T-helper 1 cell (primary cell): ENCODE data around the gene FBXW4.
A peak's percentile ranks its signal among the peaks of the same experiment; 100 is the strongest.

ENCODE experiments used
- DNase-seq, 5 donors: peaks; one replicate each; pipeline ENCODE4 v3.0.0-alpha.2; 2012 to 2020
- total RNA-seq, 4 donors: gene quantifications; one replicate each; lab custom pipeline; 2026; lab: John Stamatoyannopoulos, UW

FBXW4 gene
- 56.0 to 58.8 (median 57.8) reads per million in 4 donors for total RNA-seq

GRCh38 chr10:101694674-101695403, at the start of gene FBXW4:
Gene FBXW4 (minus strand): TSS chr10:101695170. CDS start chr10:101695105, 65 bp downstream.
- peak; percentile 46 to 72 (median 60) for DNase-seq

DNA sequence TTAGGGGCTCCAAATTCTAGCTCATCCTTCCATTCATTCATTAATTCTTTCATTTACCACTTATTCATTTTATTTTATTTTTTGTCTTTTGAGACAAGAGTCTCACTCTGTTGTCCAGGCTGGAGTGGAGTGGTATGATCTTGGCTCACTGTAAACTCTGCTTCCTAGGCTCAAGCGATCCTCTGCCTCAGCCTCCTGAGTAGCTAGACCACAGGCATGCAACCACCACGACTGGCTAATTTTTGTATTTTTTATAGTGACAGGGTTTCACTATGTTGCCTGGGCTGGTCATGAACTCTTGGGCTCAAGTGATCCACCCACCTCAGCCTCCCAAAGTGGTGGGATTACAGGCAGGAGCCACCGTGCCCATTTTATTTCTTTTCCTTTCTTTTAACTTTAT, 49.3 kb upstream of the FBXW4 start:
- DNase-seq = no peak

- DNase-seq = no peak
Observed at GRCh38 chr10:101741938-101742337, 47.0 kb upstream of the FBXW4 start.

DNA sequence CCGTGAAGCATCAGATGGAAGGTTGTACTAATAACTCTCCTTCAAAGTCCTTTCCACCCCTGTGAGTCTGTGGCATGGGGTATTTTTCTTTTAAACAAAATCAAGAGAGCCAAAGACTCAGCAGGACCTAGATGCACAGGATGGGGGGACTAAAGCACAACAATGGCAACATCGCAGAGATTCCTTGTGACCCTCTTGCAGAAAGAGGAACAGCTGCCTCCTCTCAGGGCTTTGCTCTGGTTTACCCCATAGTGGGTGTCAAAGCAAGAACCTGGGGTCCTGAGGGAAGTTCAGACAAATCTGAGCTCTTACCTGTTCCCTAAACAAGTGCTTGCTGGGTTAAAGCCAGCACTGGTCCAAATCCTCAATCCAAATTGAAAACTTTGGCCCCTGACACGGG, 41.7 kb upstream of the FBXW4 start:
- DNase-seq = no peak

DNA sequence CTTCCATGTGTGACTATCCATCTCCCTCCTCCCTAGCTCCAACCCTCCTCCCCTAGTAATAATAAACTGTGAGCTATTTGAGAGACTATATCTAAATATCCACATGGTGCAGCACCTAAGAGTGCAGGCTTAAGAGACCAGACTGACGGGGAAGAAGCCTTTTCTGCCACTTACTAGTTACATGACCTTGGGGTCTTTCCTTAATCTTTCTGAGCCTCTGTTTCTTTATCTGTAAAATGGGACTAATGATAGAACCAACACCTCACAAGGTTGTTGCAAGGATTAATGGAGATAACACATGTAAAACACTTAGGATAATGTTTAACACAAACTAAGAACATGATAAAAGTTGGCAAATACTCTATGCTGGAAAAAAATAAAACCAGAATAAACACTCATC, 37.1 kb upstream of the FBXW4 start:
- no peak for DNase-seq

GRCh38 chr10:101726115-101726387, 31.1 kb upstream of the FBXW4 start:
- DNase-seq = no peak

- no peak for DNase-seq
Observed at GRCh38 chr10:101725296-101726114, 30.5 kb upstream of the FBXW4 start.

DNA sequence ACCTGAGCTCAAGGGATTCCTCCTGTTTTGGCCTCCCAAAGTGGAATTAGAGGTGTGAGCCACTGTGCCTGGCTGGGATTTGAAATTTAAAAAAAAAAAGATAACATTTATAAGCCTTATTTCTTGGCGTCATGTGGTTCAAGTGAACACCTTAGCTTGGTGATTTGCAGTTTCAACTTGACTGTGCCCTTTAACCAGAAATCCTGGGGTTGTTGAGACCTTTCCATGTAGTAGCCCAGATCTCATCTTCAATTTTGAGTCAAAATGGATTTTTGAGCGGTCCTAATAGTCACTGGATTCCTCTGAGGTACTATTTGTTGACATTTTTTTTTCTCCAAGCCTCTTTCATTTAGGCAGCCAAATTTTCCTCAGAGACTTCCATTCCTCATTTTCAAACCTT, 29.5 kb upstream of the FBXW4 start:
- peak in 1 of 5 donors; percentile 16 for DNase-seq

DNA sequence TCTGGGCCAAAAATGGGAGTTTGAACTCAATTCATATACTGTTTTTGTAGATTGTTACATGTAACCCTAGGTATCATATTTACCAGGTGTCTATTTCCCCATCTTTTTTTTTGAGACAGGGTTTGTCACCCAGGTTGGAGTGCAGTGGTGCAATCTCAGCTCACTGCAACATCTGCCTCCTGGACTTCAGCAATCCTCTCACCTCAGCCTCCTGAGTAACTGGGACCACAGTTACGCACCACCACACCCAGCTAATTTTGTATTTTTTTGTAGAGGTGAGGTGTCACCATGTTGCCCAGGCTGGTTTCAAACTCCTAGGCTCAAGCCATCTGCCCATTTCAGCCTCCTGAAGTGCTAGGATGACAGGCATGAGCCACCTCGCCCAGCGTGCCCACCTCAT, 28.2 kb upstream of the FBXW4 start:
- DNase-seq = no peak

DNA sequence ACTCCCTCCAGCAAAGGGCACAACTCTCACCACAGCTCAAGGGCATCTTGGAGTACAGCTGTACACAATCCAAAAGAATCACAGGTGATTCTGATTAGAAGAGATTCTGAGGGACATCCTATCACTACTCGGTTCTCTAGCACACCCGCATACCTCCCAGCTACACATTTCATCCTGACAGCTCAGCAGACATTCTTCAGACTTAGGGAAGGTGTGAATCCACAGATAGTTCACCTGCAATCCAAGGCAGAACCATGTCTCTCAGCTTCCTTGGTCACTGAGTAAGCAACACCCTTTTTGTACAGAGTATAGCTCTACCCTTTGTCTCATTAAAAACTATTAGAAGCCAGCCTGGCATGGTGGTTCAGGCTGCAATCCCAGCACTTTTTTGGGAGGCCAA, 26.8 kb upstream of the FBXW4 start:
- no peak for DNase-seq

- no peak for DNase-seq
Observed at GRCh38 chr10:101720606-101721230, 25.7 kb upstream of the FBXW4 start.

DNA sequence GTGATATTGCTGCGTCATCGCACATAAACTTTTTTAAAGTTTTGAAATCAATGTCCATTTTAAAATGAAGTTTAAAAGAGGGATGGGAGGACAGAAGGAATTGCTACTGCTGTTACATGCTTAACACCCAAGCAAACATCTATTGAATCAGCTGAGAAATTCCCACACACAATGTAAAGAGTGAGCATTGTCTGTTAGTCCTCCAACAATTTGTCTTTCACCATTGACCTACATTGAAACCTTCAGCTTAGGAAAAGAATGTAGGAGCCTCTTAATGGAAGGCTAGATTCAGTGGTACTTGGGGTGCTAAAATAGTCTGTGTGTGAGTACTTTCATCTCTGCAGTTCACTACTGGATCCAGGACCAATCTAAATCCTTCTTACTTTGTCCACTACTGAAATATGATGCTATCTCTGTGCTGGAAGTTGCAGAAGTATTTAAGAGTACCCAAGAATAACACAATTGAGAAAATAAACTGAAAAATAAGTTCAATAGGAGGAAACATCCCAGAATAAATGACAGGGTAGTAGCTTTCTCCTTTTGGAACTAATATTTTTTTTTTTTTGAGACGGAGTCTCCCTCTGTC, 23.8 kb upstream of the FBXW4 start:
- DNase-seq = no peak

GRCh38 chr10:101716891-101717659, 22.1 kb upstream of the FBXW4 start:
- peak in 1 of 5 donors; percentile 77 for DNase-seq

DNA sequence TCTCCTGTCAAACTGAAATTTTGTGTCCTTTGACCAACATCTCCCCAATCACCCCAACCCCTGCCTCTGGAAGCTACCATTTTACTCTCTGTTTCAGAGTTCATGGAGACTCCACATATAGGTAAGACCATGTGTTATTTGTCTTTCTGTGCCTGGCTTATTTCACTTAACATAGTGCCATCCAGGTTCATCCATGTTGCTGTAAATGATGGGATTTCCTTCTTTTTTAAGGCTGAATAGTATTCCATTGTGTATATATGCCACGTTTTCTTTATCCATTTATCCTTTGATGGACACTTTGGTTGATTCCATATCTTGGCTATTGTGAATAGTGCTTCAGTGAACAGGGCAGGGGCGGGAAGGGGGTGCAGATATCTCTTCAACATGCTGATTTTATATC, 18.0 kb upstream of the FBXW4 start:
- DNase-seq = no peak

DNA sequence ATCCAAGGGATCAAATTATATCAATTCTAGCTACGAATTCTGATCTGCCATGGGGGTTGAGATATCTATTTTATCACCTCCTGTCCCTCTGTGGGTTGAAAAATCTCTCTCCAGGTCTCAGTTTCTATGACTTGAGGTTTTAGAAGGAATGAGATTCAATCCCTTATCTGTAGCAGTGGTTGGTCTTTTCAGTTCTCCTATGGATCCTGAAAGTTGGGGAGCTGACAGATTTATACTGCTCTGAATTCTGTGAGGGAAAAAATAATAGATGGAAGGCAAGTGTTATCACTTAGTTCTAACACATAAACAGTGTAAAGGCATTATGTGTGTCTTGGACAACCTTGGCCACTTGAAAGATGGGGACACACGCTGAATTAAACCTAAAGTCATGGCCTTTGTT, 15.8 kb upstream of the FBXW4 start:
- DNase-seq = no peak

DNA sequence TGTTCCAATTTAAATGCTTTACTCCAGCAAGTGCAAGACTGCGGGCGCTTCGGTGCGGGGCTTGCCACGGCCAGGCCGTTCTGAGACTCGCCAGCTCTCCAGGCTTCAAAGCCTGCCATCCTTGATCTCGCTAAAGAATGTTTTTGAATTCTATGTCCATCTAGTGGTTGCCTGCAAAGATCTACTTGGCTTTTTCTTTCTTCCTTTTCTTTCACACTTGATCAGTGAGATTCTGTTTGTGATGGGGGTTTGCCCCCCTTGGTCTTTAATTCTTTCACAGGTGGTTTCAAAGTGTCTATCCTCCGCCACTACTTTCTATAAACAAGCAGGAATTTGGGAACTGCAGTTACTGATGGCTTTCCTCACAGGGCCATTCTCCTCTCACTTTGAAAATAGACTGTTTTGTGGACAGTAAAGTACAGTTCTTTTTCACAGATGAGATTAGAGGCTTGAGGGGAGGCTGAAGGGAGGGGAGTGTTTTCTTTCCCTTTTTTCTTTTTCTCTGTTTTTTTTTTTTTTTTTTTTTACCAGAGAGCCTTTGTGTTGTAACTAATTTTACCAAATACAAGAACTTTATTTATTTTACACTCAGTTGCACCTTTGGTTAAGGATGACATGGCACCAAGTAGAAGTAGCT, 15.2 kb upstream of the FBXW4 start:
- no peak for DNase-seq

- DNase-seq = no peak
Observed at GRCh38 chr10:101709359-101710058, 14.5 kb upstream of the FBXW4 start.

GRCh38 chr10:101708870-101709269, 13.9 kb upstream of the FBXW4 start:
- DNase-seq = no peak

DNA sequence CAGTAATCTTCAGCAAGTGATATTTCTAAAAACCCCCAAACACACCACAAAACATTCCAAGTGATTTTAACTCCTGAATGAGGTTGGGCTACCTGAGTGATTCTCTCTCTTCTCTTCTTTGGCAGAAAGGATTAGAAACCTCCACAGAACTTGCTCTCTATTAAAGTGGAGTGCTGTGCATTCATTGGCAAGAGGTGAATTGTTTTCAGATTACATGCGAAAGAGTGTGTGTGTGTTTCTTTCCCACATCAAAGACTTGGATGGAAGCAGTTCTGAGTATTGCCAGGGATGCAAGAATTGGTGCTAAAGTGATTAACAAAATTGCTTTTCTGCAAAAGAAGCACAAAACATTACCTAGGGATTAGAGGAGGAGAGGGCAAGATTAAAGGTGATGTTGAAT, 13.1 kb upstream of the FBXW4 start:
- peak in 1 of 5 donors; percentile 39 for DNase-seq

DNA sequence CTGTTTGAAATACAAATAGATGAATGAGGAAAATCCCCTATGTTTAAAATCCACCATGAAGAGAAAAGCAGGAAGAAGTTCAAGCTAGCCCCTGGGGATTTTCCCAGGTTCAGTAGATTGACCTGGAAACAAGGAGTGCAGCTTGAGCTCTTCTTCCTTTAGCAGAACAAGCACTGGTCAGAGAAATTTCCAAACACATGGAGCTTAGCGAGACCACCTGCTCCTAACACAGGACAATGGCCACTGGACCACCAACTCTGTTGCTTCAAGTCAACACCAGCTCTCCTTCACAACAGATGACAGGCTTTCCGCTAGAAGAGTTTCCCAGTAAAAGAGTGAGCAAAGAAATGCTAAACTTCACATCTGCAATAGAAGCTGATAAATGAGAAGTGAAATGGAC, 9.4 kb upstream of the FBXW4 start:
- no peak for DNase-seq

DNA sequence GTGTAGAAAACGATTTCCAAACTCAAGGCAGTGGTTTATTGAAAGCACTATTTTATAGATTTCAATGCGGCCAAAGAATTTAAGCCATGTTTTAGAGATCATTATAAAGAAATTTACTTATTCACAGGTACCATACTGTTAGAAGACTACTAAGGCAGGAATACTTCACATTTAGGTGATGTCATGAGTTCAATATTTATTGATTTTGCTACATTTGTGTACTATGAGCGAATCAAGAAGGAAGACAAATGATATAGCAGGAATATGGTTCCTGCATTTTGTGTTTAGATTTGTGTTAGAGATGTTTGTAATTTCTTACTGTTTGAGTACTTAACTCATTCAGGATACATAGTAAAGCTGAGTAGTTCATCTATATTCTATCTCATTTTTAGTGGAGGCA, 1.7 kb upstream of the FBXW4 start:
- no peak for DNase-seq
